CD8-positive, alpha-beta memory T cell (primary cell): ENCODE measurements around the gene POU2F1. TPM values are rescaled to one million over a fixed set of nuclear protein-coding genes. Genes with fewer than 3 reads are reported as not detected.

ENCODE experiments used
- CTCF ChIA-PET: fragments of 350-600 bp; sonication (Branson Sonifier 250); formaldehyde crosslinking; loops from one replicate; lab custom pipeline; 2021; ENCODE audit warnings: antibody characterized with exemption; lab: Charles Lee
- POLR2A ChIA-PET: fragments of 350-600 bp; sonication (Branson Sonifier 250); formaldehyde crosslinking; loops from one replicate; lab custom pipeline; 2021; ENCODE audit warnings: antibody characterized with exemption; lab: Charles Lee
- DNase-seq, 5 donors: peaks; one replicate each; pipeline versions ENCODE4 v3.0.0 to v3.0.0-alpha.2; 2020 to 2022; ENCODE audit warnings: mixed read lengths in 1 of 5
- H3K27ac ChIP-seq: one replicate; pipeline ENCODE4 v1.7.0; 2013; ENCODE audit warnings: low read depth, mild to moderate bottlenecking, low read length, moderate library complexity
- H3K27me3 ChIP-seq: 2 replicates; pipeline ENCODE4 v1.7.0; 2013; ENCODE audit warnings: low read length, mild to moderate bottlenecking; ENCODE audit not compliant: insufficient read depth, poor library complexity, severe bottlenecking
- H3K36me3 ChIP-seq: 2 replicates; pipeline ENCODE4 v1.7.0; 2013; ENCODE audit warnings: mild to moderate bottlenecking, low read length, moderate library complexity; ENCODE audit not compliant: insufficient read depth
- H3K4me1 ChIP-seq: 2 replicates; pipeline ENCODE4 v1.7.0; 2013; ENCODE audit warnings: mild to moderate bottlenecking, low read length, moderate library complexity; ENCODE audit not compliant: insufficient read depth
- H3K4me3 ChIP-seq: 2 replicates; pipeline ENCODE4 v1.7.0; 2013; ENCODE audit warnings: mild to moderate bottlenecking, low read length
- H3K9me3 ChIP-seq: 2 replicates; pipeline ENCODE4 v1.7.0; 2013; ENCODE audit warnings: mild to moderate bottlenecking, low read length
- H3K27ac Mint-ChIP-seq, 8 donors: one replicate each; pipeline ENCODE4 v1.8.0; 2020 to 2021; ENCODE audit warnings: mixed read lengths in 8 of 8, mild to moderate bottlenecking in 6 of 8, inconsistent platforms in 3 of 8, moderate library complexity in 3 of 8
- H3K27me3 Mint-ChIP-seq, 2 donors: one replicate each; pipeline ENCODE4 v1.8.0; 2020 to 2021; ENCODE audit warnings: mixed read lengths in 2 of 2, mild to moderate bottlenecking in 1 of 2, moderate library complexity in 1 of 2
- H3K36me3 Mint-ChIP-seq, 3 donors: one replicate each; pipeline ENCODE4 v1.8.0; 2020 to 2021; ENCODE audit warnings: mixed read lengths in 3 of 3, inconsistent platforms in 1 of 3, mild to moderate bottlenecking in 1 of 3
- H3K4me1 Mint-ChIP-seq, 3 donors: one replicate each; pipeline ENCODE4 v1.8.0; 2020 to 2021; ENCODE audit warnings: mixed read lengths in 3 of 3, inconsistent platforms in 1 of 3, mild to moderate bottlenecking in 1 of 3
- H3K4me3 Mint-ChIP-seq, 7 donors: one replicate each; pipeline ENCODE4 v1.8.0; 2020 to 2021; ENCODE audit warnings: mixed read lengths in 7 of 7, mild to moderate bottlenecking in 6 of 7, moderate library complexity in 4 of 7, inconsistent platforms in 2 of 7
- H3K9me3 Mint-ChIP-seq, 5 donors: one replicate each; pipeline ENCODE4 v1.8.0; 2020 to 2022; ENCODE audit warnings: mixed read lengths in 5 of 5, mild to moderate bottlenecking in 3 of 5, moderate library complexity in 2 of 5, inconsistent platforms in 1 of 5
- polyA plus RNA-seq: library from polyadenylated mRNA; unstranded; fragments of 300-500 nt; fragmentation: Illumina TruSeq; gene quantifications from one replicate; pipeline ENCODE4 v1.2.3, GENCODE V29; 2021
- total RNA-seq, 2 experiments: library from RNA; stranded (reverse); gene quantifications; one replicate each; pipeline ENCODE4 v1.2.3, GENCODE V29; 2021

POU2F1 gene
- total and polyA plus RNA-seq, 3 experiments from 2014 or later, result 11.8 to 13.5 (median 12.3) TPM

- H3K4me3 Mint-ChIP-seq, result no peak overlapping the region
- peaks cover 2 to 7% (median 3%) of the 10 kb centered on the region in 3 donors for H3K36me3 Mint-ChIP-seq
- H3K4me1 Mint-ChIP-seq, result peaks cover 25 to 43% (median 32%) of the 10 kb centered on the region in 3 donors
- no peaks in the 10 kb centered on the region for H3K9me3 ChIP-seq
- H3K4me3 ChIP-seq, result no peak overlapping the region
- H3K9me3 Mint-ChIP-seq, result no peaks in the 10 kb centered on the region
- H3K27me3 ChIP-seq, result no peaks in the 10 kb centered on the region
- H3K4me1 ChIP-seq, result no peaks in the 10 kb centered on the region
- DNase-seq, result no peak
- peak overlapping the region in 1 of 8 donors; percentile 39 for H3K27ac Mint-ChIP-seq
- H3K36me3 ChIP-seq, result no peaks in the 10 kb centered on the region
- H3K27me3 Mint-ChIP-seq, result no peaks in the 10 kb centered on the region
- ChIA-PET POLR2A (no interaction called here), CTCF (no interaction called here)
- no peak overlapping the region for H3K27ac ChIP-seq
These were observed 29.0 kb downstream of the POU2F1 start for GRCh38 chr1:167249702-167250101.

DNA sequence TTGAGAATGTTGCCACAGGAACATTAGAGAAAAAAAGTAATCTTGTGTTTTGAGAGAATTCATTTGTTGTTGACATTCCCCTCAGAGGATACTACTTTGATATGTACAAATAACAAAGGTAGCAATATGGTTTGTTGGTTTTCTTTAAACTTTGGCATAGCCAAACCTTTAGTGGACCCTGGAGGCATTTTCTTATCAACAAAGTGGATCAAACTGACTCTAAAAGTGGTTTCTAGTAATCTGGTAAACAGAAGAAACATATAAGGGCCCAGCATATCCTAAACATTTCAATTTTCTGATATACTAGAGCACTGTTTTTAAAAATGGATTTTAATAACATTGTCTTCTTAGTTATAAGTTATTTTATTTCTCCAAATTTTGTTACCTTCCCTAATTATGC is 29.8 kb downstream of the POU2F1 start:
- Mint-ChIP-seq H3K27ac (no peak overlapping the region), H3K9me3 (no peaks in the 10 kb centered on the region), H3K27me3 (no peaks in the 10 kb centered on the region), H3K4me3 (no peak overlapping the region), H3K4me1 (peaks cover 27 to 47% (median 36%) of the 10 kb centered on the region in 3 donors), H3K36me3 (peaks cover 0 to 6% (median 1%) of the 10 kb centered on the region in 3 donors)
- POLR2A ChIA-PET, result no interaction called here
- Histone ChIP-seq H3K9me3 (no peaks in the 10 kb centered on the region), H3K36me3 (no peaks in the 10 kb centered on the region), H3K27ac (no peak overlapping the region), H3K4me1 (no peaks in the 10 kb centered on the region), H3K4me3 (no peak overlapping the region), H3K27me3 (no peaks in the 10 kb centered on the region)
- no peak for DNase-seq
- CTCF ChIA-PET, result no interaction called here

DNA sequence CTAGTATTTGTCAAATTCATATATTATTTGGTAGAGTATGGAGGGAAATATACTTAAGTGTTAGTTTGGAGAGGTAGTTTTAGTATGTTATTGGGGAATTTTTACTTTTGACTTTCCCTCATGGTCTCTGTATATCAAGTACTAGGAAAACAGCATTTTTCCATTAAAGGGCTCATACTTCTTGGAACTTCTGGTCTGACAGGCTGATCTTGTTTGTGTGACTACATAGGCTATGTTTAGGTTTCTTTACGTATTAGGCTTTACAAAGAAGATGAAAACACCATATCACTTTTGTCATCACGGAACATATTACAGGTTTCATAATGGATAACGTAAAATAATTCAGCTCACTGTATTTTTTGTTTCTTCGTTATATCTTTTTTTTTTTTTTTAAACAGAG is 30.8 kb downstream of the POU2F1 start:
- Histone ChIP-seq H3K27ac (no peak overlapping the region), H3K36me3 (no peaks in the 10 kb centered on the region), H3K4me3 (no peak overlapping the region), H3K9me3 (no peaks in the 10 kb centered on the region), H3K27me3 (no peaks in the 10 kb centered on the region), H3K4me1 (no peaks in the 10 kb centered on the region)
- Mint-ChIP-seq H3K27me3 (no peaks in the 10 kb centered on the region), H3K9me3 (no peaks in the 10 kb centered on the region), H3K4me3 (no peak overlapping the region), H3K4me1 (peaks cover 29 to 54% (median 45%) of the 10 kb centered on the region in 3 donors), H3K36me3 (peaks cover 0 to 6% (median 0%) of the 10 kb centered on the region in 3 donors), H3K27ac (no peak overlapping the region)
- DNase-seq, result no peak
- ChIA-PET POLR2A (no interaction called here), CTCF (no interaction called here)

GRCh38 chr1:167252986-167253385 is 32.3 kb downstream of the POU2F1 start:
- POLR2A ChIA-PET, result no interaction called here
- no peaks in the 10 kb centered on the region for H3K9me3 Mint-ChIP-seq

GRCh38 chr1:167258858-167259257 is 38.2 kb downstream of the POU2F1 start:
- ChIA-PET CTCF (interaction anchor here (1.1 to 2.1 kb wide), 2 partner anchors 9 to 39 kb away, joined by 4 to 11 read pairs; no protein-coding TSS in a partner anchor), POLR2A (no interaction called here)
- Mint-ChIP-seq H3K36me3 (no peaks in the 10 kb centered on the region), H3K9me3 (no peaks in the 10 kb centered on the region), H3K4me3 (no peak overlapping the region), H3K27ac (no peak overlapping the region), H3K27me3 (no peaks in the 10 kb centered on the region), H3K4me1 (peaks cover 25 to 47% (median 40%) of the 10 kb centered on the region in 3 donors)
- H3K27me3 ChIP-seq, result no peaks in the 10 kb centered on the region
- peaks cover 25% of the 10 kb centered on the region for H3K4me1 ChIP-seq
- H3K27ac ChIP-seq, result no peak overlapping the region
- H3K9me3 ChIP-seq, result no peaks in the 10 kb centered on the region
- H3K36me3 ChIP-seq, result no peaks in the 10 kb centered on the region
- no peak overlapping the region for H3K4me3 ChIP-seq
- no peak for DNase-seq

More at GRCh38 chr1:167252986-167253385, 32.3 kb downstream of the POU2F1 start:
- Histone ChIP-seq H3K27ac (no peak overlapping the region), H3K9me3 (no peaks in the 10 kb centered on the region), H3K4me1 (no peaks in the 10 kb centered on the region), H3K4me3 (no peak overlapping the region), H3K36me3 (no peaks in the 10 kb centered on the region), H3K27me3 (no peaks in the 10 kb centered on the region)
- Mint-ChIP-seq H3K4me1 (peaks cover 23 to 48% (median 39%) of the 10 kb centered on the region in 3 donors), H3K4me3 (no peak overlapping the region), H3K27me3 (no peaks in the 10 kb centered on the region), H3K27ac (no peak overlapping the region), H3K36me3 (peaks cover 0 to 6% (median 0%) of the 10 kb centered on the region in 3 donors)
- CTCF ChIA-PET, result no interaction called here
- DNase-seq, result no peak

DNA sequence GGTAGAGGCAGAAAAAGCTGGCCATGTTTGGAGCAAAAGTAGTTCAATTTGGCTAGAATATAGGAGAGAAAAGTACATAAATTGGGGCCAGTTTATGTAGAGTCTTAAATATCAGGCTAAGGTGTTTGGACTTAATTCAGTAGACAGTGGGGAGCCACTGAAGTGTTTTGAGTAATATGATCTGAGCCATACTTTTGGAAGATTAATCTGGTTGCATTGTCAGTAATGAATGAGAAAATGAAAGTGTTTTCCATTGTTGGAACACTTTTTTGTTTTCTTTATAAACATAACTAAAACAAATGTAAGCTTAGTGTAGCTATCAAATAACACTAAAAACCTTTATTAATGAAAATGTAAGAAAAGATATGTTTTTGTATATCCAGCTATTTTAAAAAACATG is 42.1 kb downstream of the POU2F1 start:
- no peak overlapping the region for H3K4me3 Mint-ChIP-seq
- POLR2A ChIA-PET, result no interaction called here
- Histone ChIP-seq H3K27me3 (no peaks in the 10 kb centered on the region), H3K4me3 (no peak overlapping the region), H3K4me1 (peaks cover 43% of the 10 kb centered on the region), H3K36me3 (no peaks in the 10 kb centered on the region), H3K9me3 (no peaks in the 10 kb centered on the region), H3K27ac (no peak overlapping the region)
- no peak for DNase-seq
- no peaks in the 10 kb centered on the region for H3K9me3 Mint-ChIP-seq
- H3K27me3 Mint-ChIP-seq, result no peaks in the 10 kb centered on the region
- no peak overlapping the region for H3K27ac Mint-ChIP-seq
- CTCF ChIA-PET, result interaction anchor here (1.9 kb wide), 1 partner anchor 270 kb away, joined by 8 read pairs; no protein-coding TSS in a partner anchor
- peaks cover 17 to 33% (median 27%) of the 10 kb centered on the region in 3 donors for H3K4me1 Mint-ChIP-seq
- no peaks in the 10 kb centered on the region for H3K36me3 Mint-ChIP-seq

GRCh38 chr1:167263344-167263743 is 42.7 kb downstream of the POU2F1 start:
- H3K36me3 ChIP-seq, result no peaks in the 10 kb centered on the region
- Mint-ChIP-seq H3K27ac (no peak overlapping the region), H3K36me3 (no peaks in the 10 kb centered on the region), H3K4me1 (peaks cover 17 to 33% (median 27%) of the 10 kb centered on the region in 3 donors), H3K4me3 (no peak overlapping the region), H3K27me3 (no peaks in the 10 kb centered on the region), H3K9me3 (no peaks in the 10 kb centered on the region)
- H3K27ac ChIP-seq, result no peak overlapping the region
- H3K4me1 ChIP-seq, result peaks cover 43% of the 10 kb centered on the region
- no peaks in the 10 kb centered on the region for H3K27me3 ChIP-seq
- no peak overlapping the region for H3K4me3 ChIP-seq
- no peak for DNase-seq
- ChIA-PET CTCF (interaction anchor here (1.9 kb wide), 1 partner anchor 270 kb away, joined by 8 read pairs; no protein-coding TSS in a partner anchor), POLR2A (interaction anchor here (1.4 kb wide), 1 partner anchor 43 kb away, joined by 5 read pairs; the partner anchor contains the start of gene POU2F1)
- H3K9me3 ChIP-seq, result no peaks in the 10 kb centered on the region

DNA sequence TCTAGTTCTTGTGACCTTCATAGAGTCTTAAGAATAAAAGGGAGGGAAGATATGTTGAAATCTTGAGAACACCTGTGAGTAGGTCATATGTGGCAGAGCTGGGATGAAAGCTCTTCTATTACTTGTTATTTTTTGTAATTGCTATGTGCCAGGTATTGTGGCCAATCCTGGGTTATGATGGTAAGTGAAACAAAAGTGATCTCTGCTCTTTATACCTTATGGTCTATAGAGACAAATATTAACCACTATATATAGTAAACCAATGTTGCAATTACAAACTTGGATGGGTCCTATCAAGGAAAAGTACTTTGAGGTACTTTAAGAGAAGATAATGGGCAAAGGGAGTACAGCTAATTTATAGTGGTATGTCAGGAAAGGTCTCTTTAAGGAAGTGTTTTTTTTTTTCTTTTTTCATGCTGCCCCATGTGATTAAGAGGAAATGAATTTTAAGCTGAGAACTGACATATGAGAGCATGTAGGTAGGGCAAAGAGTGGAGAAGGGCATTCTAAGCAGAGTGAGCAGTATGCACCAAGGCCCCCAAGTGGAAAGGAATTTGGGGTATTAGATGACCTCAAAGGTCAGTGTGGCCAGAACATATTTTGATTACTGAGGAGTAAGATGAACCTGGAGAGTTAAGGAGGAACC is 43.3 kb downstream of the POU2F1 start:
- Histone ChIP-seq H3K27me3 (no peaks in the 10 kb centered on the region), H3K36me3 (no peaks in the 10 kb centered on the region), H3K4me3 (no peak overlapping the region), H3K9me3 (no peaks in the 10 kb centered on the region), H3K27ac (no peak overlapping the region), H3K4me1 (peaks cover 43% of the 10 kb centered on the region)
- H3K27me3 Mint-ChIP-seq, result no peaks in the 10 kb centered on the region
- ChIA-PET CTCF (interaction anchor here (1.9 kb wide), 1 partner anchor 269 kb away, joined by 8 read pairs; no protein-coding TSS in a partner anchor), POLR2A (interaction anchor here (1.4 kb wide), 1 partner anchor 44 kb away, joined by 5 read pairs; the partner anchor contains the start of gene POU2F1)
- H3K4me3 Mint-ChIP-seq, result no peak overlapping the region
- H3K4me1 Mint-ChIP-seq, result peaks cover 17 to 34% (median 28%) of the 10 kb centered on the region in 3 donors
- no peaks in the 10 kb centered on the region for H3K36me3 Mint-ChIP-seq
- DNase-seq, result peak in 1 of 5 donors; percentile 9
- no peak overlapping the region for H3K27ac Mint-ChIP-seq
- no peaks in the 10 kb centered on the region for H3K9me3 Mint-ChIP-seq
